PC-3 (cell line): ENCODE measurements around the gene TAF3.

Experiments used
- EZH2 ChIP-seq: fragments of 300-600 bp; sonication (generic); IDR thresholded peaks from one replicate; pipeline ENCODE4 v1.6.1; 2017; ENCODE audit warnings: antibody characterized with exemption, mild to moderate bottlenecking, low read length; ENCODE audit not compliant: unreplicated experiment
- EZH2phosphoT487 ChIP-seq: fragments of 300-600 bp; sonication (generic); IDR thresholded peaks from 2 replicates; pipeline ENCODE4 v1.6.1; 2018; ENCODE audit warnings: mild to moderate bottlenecking, antibody characterized with exemption, low read length, borderline replicate concordance
- TF ChIP-seq, protein P1 (sequence below): fragments of 300-600 bp; sonication (generic); conservative IDR thresholded peaks from 2 replicates; pipeline ENCODE4 v1.5.1; 2017; ENCODE audit warnings: antibody characterized with exemption, low read depth, mild to moderate bottlenecking, low read length

DNA sequence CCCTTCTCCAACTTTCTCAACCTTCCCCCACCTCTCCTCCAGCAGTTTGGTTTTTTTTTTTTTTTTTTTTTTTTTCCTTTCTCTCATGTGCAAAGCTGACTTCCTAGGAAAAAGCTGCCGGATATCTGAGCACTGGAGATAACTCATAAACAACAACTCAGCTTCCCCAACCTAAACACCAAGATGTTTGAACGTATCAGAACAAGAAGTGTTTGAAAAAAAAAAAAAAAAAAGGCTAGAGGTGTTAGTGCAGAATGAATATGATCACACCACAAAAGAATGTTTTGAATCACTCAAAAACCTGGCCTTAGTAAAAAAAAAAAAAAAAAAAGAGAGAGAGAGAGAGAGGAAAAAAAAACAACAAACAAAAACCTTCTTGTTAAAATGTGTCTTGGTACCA is 247.3 kb downstream of the TAF3 start:
- TF ChIP-seq, protein P1, sequence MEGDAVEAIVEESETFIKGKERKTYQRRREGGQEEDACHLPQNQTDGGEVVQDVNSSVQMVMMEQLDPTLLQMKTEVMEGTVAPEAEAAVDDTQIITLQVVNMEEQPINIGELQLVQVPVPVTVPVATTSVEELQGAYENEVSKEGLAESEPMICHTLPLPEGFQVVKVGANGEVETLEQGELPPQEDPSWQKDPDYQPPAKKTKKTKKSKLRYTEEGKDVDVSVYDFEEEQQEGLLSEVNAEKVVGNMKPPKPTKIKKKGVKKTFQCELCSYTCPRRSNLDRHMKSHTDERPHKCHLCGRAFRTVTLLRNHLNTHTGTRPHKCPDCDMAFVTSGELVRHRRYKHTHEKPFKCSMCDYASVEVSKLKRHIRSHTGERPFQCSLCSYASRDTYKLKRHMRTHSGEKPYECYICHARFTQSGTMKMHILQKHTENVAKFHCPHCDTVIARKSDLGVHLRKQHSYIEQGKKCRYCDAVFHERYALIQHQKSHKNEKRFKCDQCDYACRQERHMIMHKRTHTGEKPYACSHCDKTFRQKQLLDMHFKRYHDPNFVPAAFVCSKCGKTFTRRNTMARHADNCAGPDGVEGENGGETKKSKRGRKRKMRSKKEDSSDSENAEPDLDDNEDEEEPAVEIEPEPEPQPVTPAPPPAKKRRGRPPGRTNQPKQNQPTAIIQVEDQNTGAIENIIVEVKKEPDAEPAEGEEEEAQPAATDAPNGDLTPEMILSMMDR: no peak
- TF ChIP-seq EZH2: no peak
- no peak for TF ChIP-seq EZH2phosphoT487
